Ishikawa (cell line): ENCODE measurements around the gene TRPV4.

Source experiments
- CEBPB ChIP-seq: IDR thresholded peaks from 2 replicates; pipeline ENCODE4 v1.6.1; 2012
- CREB1 ChIP-seq: IDR thresholded peaks from 2 replicates; pipeline ENCODE4 v1.6.1; 2012; ENCODE audit warnings: low read depth
- EP300 ChIP-seq: IDR thresholded peaks from 2 replicates; pipeline ENCODE4 v1.6.1; 2012; ENCODE audit warnings: borderline replicate concordance
- MAX ChIP-seq: IDR thresholded peaks from 2 replicates; pipeline ENCODE4 v1.6.1; 2012
- NFIC ChIP-seq: IDR thresholded peaks from 2 replicates; pipeline ENCODE4 v1.6.1; 2012
- RAD21 ChIP-seq: IDR thresholded peaks from 2 replicates; pipeline ENCODE4 v1.6.1; 2012; ENCODE audit warnings: low read depth
- TAF1 ChIP-seq: IDR thresholded peaks from 2 replicates; pipeline ENCODE4 v1.6.1; 2012; ENCODE audit warnings: low read depth, mild to moderate bottlenecking
- TCF12 ChIP-seq: IDR thresholded peaks from 2 replicates; pipeline ENCODE4 v1.6.1; 2012; ENCODE audit warnings: low read depth
- TEAD4 ChIP-seq: IDR thresholded peaks from 2 replicates; pipeline ENCODE4 v1.6.1; 2012
- USF1 ChIP-seq: IDR thresholded peaks from 2 replicates; pipeline ENCODE4 v1.6.1; 2012
- ZBTB7A ChIP-seq: IDR thresholded peaks from 2 replicates; pipeline ENCODE4 v1.6.1; 2012; ENCODE audit warnings: low read depth

GRCh38 chr12:109836916-109837315 is 3.7 kb upstream of the TRPV4 start:
- TF ChIP-seq CEBPB (no peak), TEAD4 (no peak), ZBTB7A (no peak), MAX (no peak), TAF1 (no peak), CREB1 (no peak), EP300 (no peak), TCF12 (no peak), NFIC (no peak), RAD21 (no peak), USF1 (no peak)
